K562 (cell line): ENCODE data around the gene ORC1. TPM values are rescaled to one million over a fixed set of nuclear protein-coding genes. Genes with fewer than 3 reads are reported as not detected.

Source experiments
- CEBPG ChIP-seq, 3 experiments: fragments of 200-800 bp in 1 of 3; sonication (Bioruptor generic) in 1 of 3; sonication (generic) in 1 of 3; formaldehyde crosslinking in 1 of 3; IDR thresholded peaks in 2 of 3; conservative IDR thresholded peaks in 1 of 3; 2 replicates each; pipeline versions ENCODE4 v1.6.1 to v1.8.0; 2016 to 2022; ENCODE audit warnings: missing compliant biosample characterization in 2 of 3, missing genetic modification characterization in 2 of 3, mild to moderate bottlenecking in 1 of 3, missing genetic modification reagents in 1 of 3
- CXXC5 ChIP-seq: fragments of 250-450 bp; sonication (Bioruptor Pico); IDR thresholded peaks from 2 replicates; pipeline ENCODE4 v1.8.0; 2022; ENCODE audit warnings: inconsistent platforms, mild to moderate bottlenecking, moderate library complexity
- DNMT1 ChIP-seq: fragments of 450-650 bp; IDR thresholded peaks from 2 replicates; pipeline ENCODE4 v1.6.1; 2016; ENCODE audit warnings: antibody characterized with exemption, mild to moderate bottlenecking
- ETV1 ChIP-seq: fragments of 450-650 bp; conservative IDR thresholded peaks from 2 replicates; pipeline ENCODE4 v1.6.1; 2016; ENCODE audit warnings: missing genetic modification characterization, control low read depth, low read depth, missing compliant biosample characterization
- GABPA ChIP-seq: fragments of 200-800 bp; sonication (Bioruptor generic); conservative IDR thresholded peaks from 2 replicates; pipeline ENCODE4 v1.6.1; 2016; ENCODE audit warnings: low read depth, missing genetic modification characterization, missing compliant biosample characterization
- KAT2B ChIP-seq: IDR thresholded peaks from one replicate; pipeline ENCODE4 v1.6.1; 2012; ENCODE audit warnings: low read depth, mild to moderate bottlenecking, control low read depth, inconsistent platforms, low read length, moderate library complexity
- KHSRP ChIP-seq: fragments of 450-650 bp; IDR thresholded peaks from 2 replicates; pipeline ENCODE4 v1.6.1; 2017
- LEF1 ChIP-seq: fragments of 450-650 bp; IDR thresholded peaks from 2 replicates; pipeline ENCODE4 v1.6.1; 2016; ENCODE audit warnings: mild to moderate bottlenecking
- MEIS2 ChIP-seq: fragments of 450-650 bp; IDR thresholded peaks from 2 replicates; pipeline ENCODE4 v1.6.1; 2014; ENCODE audit warnings: mild to moderate bottlenecking; ENCODE audit not compliant: partially characterized antibody
- OTX1 ChIP-seq: fragments of 450-650 bp; formaldehyde crosslinking; IDR thresholded peaks from 2 replicates; pipeline ENCODE4 v1.4.0; 2022; ENCODE audit warnings: mild to moderate bottlenecking
- TAF1 ChIP-seq: IDR thresholded peaks from 2 replicates; pipeline ENCODE4 v1.6.1; 2011; ENCODE audit warnings: mild to moderate bottlenecking, low read length, moderate library complexity; ENCODE audit not compliant: insufficient read depth, control insufficient read depth, severe bottlenecking; ENCODE audit errors: extremely low read depth
- polyA plus RNA-seq, 8 experiments: library from polyadenylated mRNA; depleted of rRNA in 4 of 8; stranded (reverse) in 5 of 8; unstranded in 3 of 8; fragments of >200 nt; fragmentation: Nextera tagmentation in 2 of 8; fragmentation: Illumina TruSeq in 1 of 8; extraction: Ambion mirVana in 2 of 8; extraction: Trizol in 1 of 8; gene quantifications; 2 replicates each; pipeline versions ENCODE4 v1.2.1 to v1.2.3, GENCODE V29; 2011 to 2014; ENCODE audit warnings: inconsistent platforms in 1 of 8, missing spikeins in 1 of 8
- total RNA-seq, 7 experiments: library from RNA; depleted of rRNA in 6 of 7; stranded (reverse); fragments of >200 nt in 6 of 7; fragmentation: Illumina TruSeq in 2 of 7; extraction: Trizol in 2 of 7; gene quantifications; 2 replicates each; pipeline versions ENCODE4 v1.2.1 to v1.2.3, GENCODE V29; 2011 to 2021; ENCODE audit warnings: low replicate concordance in 1 of 7
- TF ChIP-seq, protein P1 (sequence below): fragments of 450-650 bp; formaldehyde crosslinking; IDR thresholded peaks from 2 replicates; pipeline ENCODE4 v1.4.0; 2022; ENCODE audit warnings: missing genetic modification characterization
- TF ChIP-seq, protein P2 (sequence below): fragments of 450-650 bp; formaldehyde crosslinking; IDR thresholded peaks from 2 replicates; pipeline ENCODE4 v1.4.0; 2022; ENCODE audit warnings: missing genetic modification characterization
- TF ChIP-seq, protein P3 (sequence below): fragments of 250-450 bp; sonication (Bioruptor Pico); IDR thresholded peaks from 2 replicates; pipeline ENCODE4 v1.5.0; 2021; ENCODE audit warnings: mild to moderate bottlenecking, moderate library complexity
- TF ChIP-seq, protein P4 (sequence below), 2 experiments: fragments of 450-650 bp in 1 of 2; sonication (generic) in 1 of 2; formaldehyde crosslinking in 1 of 2; IDR thresholded peaks in 1 of 2; conservative IDR thresholded peaks in 1 of 2; 2 replicates each; pipeline versions ENCODE4 v1.6.1 to v1.8.1; 2016 to 2023; ENCODE audit warnings: mild to moderate bottlenecking in 2 of 2, moderate library complexity in 2 of 2, inconsistent platforms in 1 of 2, missing genetic modification reagents in 1 of 2
- TF ChIP-seq, protein P5 (sequence below): fragments of 450-650 bp; IDR thresholded peaks from 2 replicates; pipeline ENCODE4 v1.7.1; 2018; ENCODE audit warnings: mild to moderate bottlenecking, low read depth; ENCODE audit not compliant: partially characterized antibody

Gene ORC1
- total and polyA plus RNA-seq, 9 of the 15 experiments (the other 6 are each of a cell fraction or from before 2014, with no cell fraction given): 26.4 to 91.6 (median 69.7) TPM

DNA sequence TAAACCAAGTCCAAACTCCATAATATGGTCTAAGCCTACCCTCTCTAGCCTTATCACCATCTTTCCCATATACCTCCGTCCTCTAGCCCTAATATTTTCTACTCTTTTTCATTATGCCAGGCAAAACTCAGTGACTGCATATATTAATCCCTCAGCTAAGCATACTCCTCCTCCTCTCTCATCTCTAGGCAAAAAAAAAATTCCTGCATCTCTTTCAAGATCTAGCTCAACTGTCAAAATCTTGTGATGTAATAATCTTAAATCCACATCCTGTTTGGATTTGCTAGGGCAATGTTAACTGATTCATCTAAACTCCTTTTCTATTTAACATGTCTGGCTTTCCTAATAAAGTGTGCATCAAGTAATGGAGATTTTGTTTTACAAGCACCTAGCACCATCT is 20.6 kb upstream of the ORC1 start (continued):
- TF ChIP-seq, protein P1, sequence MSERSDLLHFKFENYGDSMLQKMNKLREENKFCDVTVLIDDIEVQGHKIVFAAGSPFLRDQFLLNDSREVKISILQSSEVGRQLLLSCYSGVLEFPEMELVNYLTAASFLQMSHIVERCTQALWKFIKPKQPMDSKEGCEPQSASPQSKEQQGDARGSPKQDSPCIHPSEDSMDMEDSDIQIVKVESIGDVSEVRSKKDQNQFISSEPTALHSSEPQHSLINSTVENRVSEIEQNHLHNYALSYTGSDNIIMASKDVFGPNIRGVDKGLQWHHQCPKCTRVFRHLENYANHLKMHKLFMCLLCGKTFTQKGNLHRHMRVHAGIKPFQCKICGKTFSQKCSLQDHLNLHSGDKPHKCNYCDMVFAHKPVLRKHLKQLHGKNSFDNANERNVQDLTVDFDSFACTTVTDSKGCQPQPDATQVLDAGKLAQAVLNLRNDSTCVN (CRISPR knock-in tag): peak; percentile 70; the same call in 1 of the 2 replicates
- TF ChIP-seq OTX1 (CRISPR knock-in tag): peak; percentile 77; the same call in 1 of the 2 replicates
- TF ChIP-seq, protein P2, sequence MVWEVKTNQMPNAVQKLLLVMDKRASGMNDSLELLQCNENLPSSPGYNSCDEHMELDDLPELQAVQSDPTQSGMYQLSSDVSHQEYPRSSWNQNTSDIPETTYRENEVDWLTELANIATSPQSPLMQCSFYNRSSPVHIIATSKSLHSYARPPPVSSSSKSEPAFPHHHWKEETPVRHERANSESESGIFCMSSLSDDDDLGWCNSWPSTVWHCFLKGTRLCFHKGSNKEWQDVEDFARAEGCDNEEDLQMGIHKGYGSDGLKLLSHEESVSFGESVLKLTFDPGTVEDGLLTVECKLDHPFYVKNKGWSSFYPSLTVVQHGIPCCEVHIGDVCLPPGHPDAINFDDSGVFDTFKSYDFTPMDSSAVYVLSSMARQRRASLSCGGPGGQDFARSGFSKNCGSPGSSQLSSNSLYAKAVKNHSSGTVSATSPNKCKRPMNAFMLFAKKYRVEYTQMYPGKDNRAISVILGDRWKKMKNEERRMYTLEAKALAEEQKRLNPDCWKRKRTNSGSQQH: no peak
- peak; percentile 31; the same call in 1 of the 2 replicates for TF ChIP-seq GABPA (tag)
- TF ChIP-seq KAT2B: no peak
- peak; percentile 13 for TF ChIP-seq MEIS2
- TF ChIP-seq LEF1: 0 out of 2 replicates have a peak, but pooled peaks have one; percentile 30
- TF ChIP-seq, protein P3, sequence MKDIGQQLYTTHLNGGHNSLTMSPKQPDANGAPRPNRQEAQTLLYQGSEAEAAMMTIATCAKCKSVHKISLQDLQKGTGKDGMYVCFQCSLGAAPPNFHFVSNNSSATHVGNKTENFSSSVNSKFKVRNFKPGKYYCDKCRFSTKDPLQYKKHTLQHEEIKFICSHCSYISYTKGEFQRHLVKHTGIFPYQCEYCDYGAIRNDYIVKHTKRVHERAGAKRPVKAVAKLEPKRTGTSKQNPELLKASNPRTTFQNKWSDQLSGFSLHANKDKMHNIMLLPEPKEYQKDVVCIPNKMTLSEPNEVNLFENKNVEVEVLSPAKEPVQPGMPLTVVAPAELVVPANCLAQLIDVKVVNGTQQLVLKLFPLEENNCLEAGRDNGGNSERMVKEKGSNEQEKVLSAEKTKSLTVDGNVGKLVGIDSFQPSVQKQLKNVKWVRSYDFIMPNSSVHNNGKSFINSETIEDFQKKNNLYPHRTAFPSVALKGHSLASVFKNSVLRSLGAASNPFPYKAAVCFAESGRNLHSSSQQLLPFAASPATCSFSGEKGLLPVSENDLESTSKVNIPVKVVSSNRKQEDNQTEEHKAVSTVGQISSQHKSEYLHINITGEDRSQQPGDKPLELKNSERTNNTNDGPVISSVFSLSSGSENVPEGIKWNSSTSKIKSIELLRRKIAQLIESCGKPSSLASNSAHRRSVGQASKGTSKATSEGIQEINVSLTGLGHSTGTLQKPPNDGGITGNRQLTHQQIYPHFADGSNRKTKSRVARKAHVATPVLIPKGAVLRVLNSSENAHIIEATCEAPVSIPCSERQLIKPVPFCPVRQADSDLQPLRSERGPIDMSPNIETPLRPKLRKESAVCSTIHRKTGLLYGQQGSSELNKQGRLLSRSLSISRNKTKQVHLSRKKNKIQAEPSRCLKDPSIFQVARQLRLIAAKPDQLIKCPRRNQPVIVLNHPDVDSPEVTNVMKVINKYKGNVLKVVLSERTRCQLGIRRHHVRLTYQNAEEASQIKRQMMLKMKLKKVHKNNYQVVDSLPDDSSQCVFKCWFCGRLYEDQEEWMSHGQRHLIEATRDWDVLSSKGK (CRISPR knock-in tag): no peak
- no peak for TF ChIP-seq TAF1
- TF ChIP-seq KHSRP: 0 out of 2 replicates have a peak, but pooled peaks have one; percentile 14
- no peak for TF ChIP-seq CEBPG (CRISPR knock-in tag; IDR thresholded peaks at IDR 0.05)
- peak in 1 of 2 experiments; percentile 70; a peak in 2 of 4 replicates for TF ChIP-seq CEBPG (tag; conservative IDR thresholded peaks at IDR 0.05 in 1 of 2, IDR thresholded peaks at IDR 0.05 in 1 of 2)
- 0 out of 2 replicates have a peak, but pooled peaks have one; percentile 47 for TF ChIP-seq ETV1
- TF ChIP-seq DNMT1: 0 out of 2 replicates have a peak, but pooled peaks have one; percentile 8
- TF ChIP-seq, protein P4, sequence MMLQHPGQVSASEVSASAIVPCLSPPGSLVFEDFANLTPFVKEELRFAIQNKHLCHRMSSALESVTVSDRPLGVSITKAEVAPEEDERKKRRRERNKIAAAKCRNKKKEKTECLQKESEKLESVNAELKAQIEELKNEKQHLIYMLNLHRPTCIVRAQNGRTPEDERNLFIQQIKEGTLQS (IDR thresholded peaks at IDR 0.05): peak; percentile 42; the same call in 1 of the 2 replicates
- TF ChIP-seq, protein P4 (CRISPR knock-in tag; conservative IDR thresholded peaks at IDR 0.05): no peak
- TF ChIP-seq, protein P5, sequence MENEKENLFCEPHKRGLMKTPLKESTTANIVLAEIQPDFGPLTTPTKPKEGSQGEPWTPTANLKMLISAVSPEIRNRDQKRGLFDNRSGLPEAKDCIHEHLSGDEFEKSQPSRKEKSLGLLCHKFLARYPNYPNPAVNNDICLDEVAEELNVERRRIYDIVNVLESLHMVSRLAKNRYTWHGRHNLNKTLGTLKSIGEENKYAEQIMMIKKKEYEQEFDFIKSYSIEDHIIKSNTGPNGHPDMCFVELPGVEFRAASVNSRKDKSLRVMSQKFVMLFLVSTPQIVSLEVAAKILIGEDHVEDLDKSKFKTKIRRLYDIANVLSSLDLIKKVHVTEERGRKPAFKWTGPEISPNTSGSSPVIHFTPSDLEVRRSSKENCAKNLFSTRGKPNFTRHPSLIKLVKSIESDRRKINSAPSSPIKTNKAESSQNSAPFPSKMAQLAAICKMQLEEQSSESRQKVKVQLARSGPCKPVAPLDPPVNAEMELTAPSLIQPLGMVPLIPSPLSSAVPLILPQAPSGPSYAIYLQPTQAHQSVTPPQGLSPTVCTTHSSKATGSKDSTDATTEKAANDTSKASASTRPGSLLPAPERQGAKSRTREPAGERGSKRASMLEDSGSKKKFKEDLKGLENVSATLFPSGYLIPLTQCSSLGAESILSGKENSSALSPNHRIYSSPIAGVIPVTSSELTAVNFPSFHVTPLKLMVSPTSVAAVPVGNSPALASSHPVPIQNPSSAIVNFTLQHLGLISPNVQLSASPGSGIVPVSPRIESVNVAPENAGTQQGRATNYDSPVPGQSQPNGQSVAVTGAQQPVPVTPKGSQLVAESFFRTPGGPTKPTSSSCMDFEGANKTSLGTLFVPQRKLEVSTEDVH: peak; percentile 28
- peak; percentile 17; the same call in 1 of the 2 replicates for TF ChIP-seq CXXC5 (CRISPR knock-in tag)
